Gastroesophageal sphincter (tissue), 3 donors: ENCODE results near the gene BCL2L2.

ENCODE experiments used
- CTCF ChIP-seq, 4 experiments: fragments of 200-600 bp in 2 of 4; fragments of 450-650 bp in 2 of 4; sonication (generic) in 1 of 4; IDR thresholded peaks; one replicate each; pipeline ENCODE4 v1.5.1; 2017 to 2019; ENCODE audit warnings: antibody characterized with exemption in 4 of 4, mild to moderate bottlenecking in 2 of 4, moderate library complexity in 2 of 4
- EP300 ChIP-seq: sonication (generic); formaldehyde crosslinking; IDR thresholded peaks from one replicate; pipeline ENCODE4 v1.6.1; 2017; ENCODE audit warnings: antibody characterized with exemption, mild to moderate bottlenecking
- POLR2A ChIP-seq, 2 donors: fragments of 450-650 bp; IDR thresholded peaks; one replicate each; pipeline ENCODE4 v1.6.1; 2017; ENCODE audit warnings: antibody characterized with exemption in 2 of 2, mild to moderate bottlenecking in 2 of 2, moderate library complexity in 1 of 2
- POLR2AphosphoS5 ChIP-seq: sonication (generic); formaldehyde crosslinking; IDR thresholded peaks from one replicate; pipeline ENCODE4 v1.6.1; 2017; ENCODE audit warnings: antibody characterized with exemption

GRCh38 chr14:23297611-23298277, 8.9 kb upstream of the BCL2L2 start:
- TF ChIP-seq POLR2A (IDR thresholded peaks at IDR 0.05) (no peak), POLR2AphosphoS5 (no peak), CTCF (IDR thresholded peaks at IDR 0.05) (no peak), EP300 (no peak)
